ENCODE data around the gene MAL.

DNA sequence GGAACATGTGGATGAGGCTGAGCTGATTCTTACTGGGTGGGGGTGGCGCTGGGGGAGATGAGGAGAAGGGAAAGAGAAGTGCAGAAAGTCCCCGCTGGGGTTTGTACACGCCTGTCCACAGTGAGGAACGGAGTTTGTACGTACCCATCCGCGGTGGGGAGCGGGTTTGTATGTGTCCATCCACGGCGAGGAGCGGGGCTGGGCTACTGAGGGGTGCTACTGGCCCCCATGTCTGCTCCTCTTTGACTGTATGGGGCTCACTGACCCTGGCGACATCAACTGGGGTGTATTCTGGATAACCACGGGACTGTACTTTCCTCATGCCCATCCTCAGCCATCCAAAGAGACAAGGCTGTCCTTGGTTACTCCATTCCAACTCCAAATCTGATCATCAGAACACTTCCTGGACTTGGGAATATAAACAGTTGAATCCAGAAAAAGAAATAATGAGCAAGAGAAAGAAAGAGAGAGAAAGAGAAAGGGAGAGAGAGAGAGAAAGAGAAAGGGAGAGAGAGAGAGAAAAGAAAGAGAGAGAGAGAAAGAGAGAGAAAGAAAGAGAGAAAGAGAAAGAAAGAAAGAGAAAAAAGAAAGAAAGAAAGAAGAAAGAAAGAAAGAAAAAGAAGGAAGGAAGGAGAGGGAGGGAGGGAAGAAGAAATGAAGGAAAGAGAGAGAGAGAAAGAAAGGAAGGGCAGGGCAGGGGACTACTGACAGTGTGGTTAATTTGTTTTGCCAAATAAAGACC is 21.0 kb downstream of the MAL start:
- TF ChIP-seq POLR2A (IDR thresholded peaks at IDR 0.05): no peak
- TF ChIP-seq, protein P1, sequence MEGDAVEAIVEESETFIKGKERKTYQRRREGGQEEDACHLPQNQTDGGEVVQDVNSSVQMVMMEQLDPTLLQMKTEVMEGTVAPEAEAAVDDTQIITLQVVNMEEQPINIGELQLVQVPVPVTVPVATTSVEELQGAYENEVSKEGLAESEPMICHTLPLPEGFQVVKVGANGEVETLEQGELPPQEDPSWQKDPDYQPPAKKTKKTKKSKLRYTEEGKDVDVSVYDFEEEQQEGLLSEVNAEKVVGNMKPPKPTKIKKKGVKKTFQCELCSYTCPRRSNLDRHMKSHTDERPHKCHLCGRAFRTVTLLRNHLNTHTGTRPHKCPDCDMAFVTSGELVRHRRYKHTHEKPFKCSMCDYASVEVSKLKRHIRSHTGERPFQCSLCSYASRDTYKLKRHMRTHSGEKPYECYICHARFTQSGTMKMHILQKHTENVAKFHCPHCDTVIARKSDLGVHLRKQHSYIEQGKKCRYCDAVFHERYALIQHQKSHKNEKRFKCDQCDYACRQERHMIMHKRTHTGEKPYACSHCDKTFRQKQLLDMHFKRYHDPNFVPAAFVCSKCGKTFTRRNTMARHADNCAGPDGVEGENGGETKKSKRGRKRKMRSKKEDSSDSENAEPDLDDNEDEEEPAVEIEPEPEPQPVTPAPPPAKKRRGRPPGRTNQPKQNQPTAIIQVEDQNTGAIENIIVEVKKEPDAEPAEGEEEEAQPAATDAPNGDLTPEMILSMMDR (IDR thresholded peaks at IDR 0.05): no peak

Measured in heart left ventricle (tissue), 13 donors.